Left renal pelvis (tissue), 4 donors: ENCODE data around the gene PRKN. TPM values are rescaled to one million over a fixed set of nuclear protein-coding genes. Genes with fewer than 3 reads are reported as not detected.
"Not testable (repeated sequence)": the region's sequence is repeated elsewhere in the genome, so short reads cannot be mapped to it uniquely, and the experiment has no call there.

Experiments used
- DNase-seq, 4 donors: peaks; one replicate each; pipeline ENCODE4 v3.0.0-alpha.2; 2013; ENCODE audit warnings: low read depth in 4 of 4, low spot score in 3 of 4
- polyA plus RNA-seq, 4 donors: library from polyadenylated mRNA; unstranded; fragments of 120-200 nt; gene quantifications; one replicate each; pipeline ENCODE4 v1.2.1, GENCODE V29; 2013; ENCODE audit not compliant: insufficient read length in 4 of 4

PRKN gene
- polyA plus RNA-seq, 4 donors: 1.5 to 11.9 (median 9.8) TPM

- DNase-seq: peak in 1 of 4 donors; percentile 12
These were observed 166.7 kb downstream of the PRKN start for GRCh38 chr6:162560891-162561290.

- no peak for DNase-seq
These were observed 173.0 kb downstream of the PRKN start for GRCh38 chr6:162554531-162554930.

- DNase-seq: no peak
These were observed 180.7 kb downstream of the PRKN start for GRCh38 chr6:162546905-162547304.

GRCh38 chr6:162543221-162543620, 184.3 kb downstream of the PRKN start:
- DNase-seq: no peak

- DNase-seq: no peak
These were observed 186.5 kb downstream of the PRKN start for GRCh38 chr6:162541019-162541601.

GRCh38 chr6:162539321-162539720, 188.2 kb downstream of the PRKN start:
- DNase-seq: no peak

- peak in 1 of 4 donors; percentile 1 for DNase-seq
These were observed 188.9 kb downstream of the PRKN start for GRCh38 chr6:162538643-162539064.

- no peak for DNase-seq
These were observed 194.6 kb downstream of the PRKN start for GRCh38 chr6:162533009-162533400.

GRCh38 chr6:162532283-162533008, 195.1 kb downstream of the PRKN start:
- no peak for DNase-seq

GRCh38 chr6:162531391-162531790, 196.2 kb downstream of the PRKN start:
- DNase-seq: not testable (repeated sequence)

GRCh38 chr6:162528538-162528937, 199.0 kb downstream of the PRKN start:
- DNase-seq: no peak

GRCh38 chr6:162526960-162527359, 200.6 kb downstream of the PRKN start:
- no peak for DNase-seq

- no peak for DNase-seq
These were observed 202.4 kb downstream of the PRKN start for GRCh38 chr6:162525181-162525580.

- no peak for DNase-seq
These were observed 214.8 kb downstream of the PRKN start for GRCh38 chr6:162512744-162513143.

- no peak for DNase-seq
These were observed 230.2 kb downstream of the PRKN start for GRCh38 chr6:162497389-162497788.

GRCh38 chr6:162493917-162494316, 233.6 kb downstream of the PRKN start:
- DNase-seq: no peak

- DNase-seq: no peak
These were observed 235.9 kb downstream of the PRKN start for GRCh38 chr6:162491637-162492036.

- DNase-seq: no peak
These were observed 238.2 kb downstream of the PRKN start for GRCh38 chr6:162489101-162489976.

GRCh38 chr6:162488444-162488843, 239.1 kb downstream of the PRKN start:
- no peak for DNase-seq

GRCh38 chr6:162485464-162485863, 242.1 kb downstream of the PRKN start:
- no peak for DNase-seq

GRCh38 chr6:162481938-162482337, 245.6 kb downstream of the PRKN start:
- DNase-seq: no peak
